AML-193 (cell line): Measurements from ENCODE around the gene POP4.
"Not testable (repeated sequence)": the region's sequence is repeated elsewhere in the genome, so short reads cannot be mapped to it uniquely, and the experiment has no call there.

Experiments
- DNase-seq, 2 experiments: peaks; one replicate each; lab custom pipeline; 2025; lab: John Stamatoyannopoulos, UW

The POP4 gene

DNA sequence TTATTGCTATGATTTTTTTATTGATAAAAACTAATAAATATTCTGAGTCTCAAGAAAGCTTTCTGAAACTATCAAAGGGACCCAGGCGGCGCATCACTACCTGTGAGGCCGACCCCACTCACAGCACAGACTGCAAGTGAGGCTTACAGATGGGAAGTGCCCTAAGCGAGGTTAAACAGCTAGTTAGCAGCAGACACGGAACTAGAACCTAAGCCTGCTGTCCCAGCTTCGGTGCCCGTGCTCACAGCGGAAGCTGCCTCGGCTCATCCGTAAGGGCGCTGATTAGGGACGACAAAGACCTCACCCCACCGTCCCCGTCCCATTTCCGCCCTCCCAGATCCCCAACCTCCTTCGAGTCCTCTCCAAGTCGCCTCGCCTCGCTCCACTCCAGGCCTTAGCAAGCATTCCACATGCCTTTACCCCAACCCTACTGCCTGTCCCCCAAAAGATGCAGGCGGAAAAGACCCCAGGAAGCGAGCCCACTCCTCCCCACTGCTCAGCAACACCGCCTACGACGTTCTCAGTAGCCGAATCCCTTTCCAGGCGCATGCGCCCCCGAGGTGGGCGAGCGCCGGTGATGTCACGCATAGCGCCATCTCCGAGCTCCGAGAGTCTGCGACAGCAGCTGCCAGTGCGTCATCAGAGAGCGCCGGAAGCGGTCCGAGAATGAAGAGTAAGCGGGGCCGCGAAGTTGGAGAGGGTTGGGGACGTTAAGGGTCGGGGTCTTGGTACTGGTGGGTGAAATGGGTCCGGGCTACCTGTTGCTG is at the start of gene POP4:
Gene POP4, plus strand, starts transcription at position 631 of the 767 bp plus-strand sequence. Its CDS starts 36 bp downstream, at position 667.
- peak; percentile 84 to 86 for DNase-seq

GRCh38 chr19:29559110-29559509 is 47.0 kb upstream of the POP4 start:
- not testable (repeated sequence) for DNase-seq

DNA sequence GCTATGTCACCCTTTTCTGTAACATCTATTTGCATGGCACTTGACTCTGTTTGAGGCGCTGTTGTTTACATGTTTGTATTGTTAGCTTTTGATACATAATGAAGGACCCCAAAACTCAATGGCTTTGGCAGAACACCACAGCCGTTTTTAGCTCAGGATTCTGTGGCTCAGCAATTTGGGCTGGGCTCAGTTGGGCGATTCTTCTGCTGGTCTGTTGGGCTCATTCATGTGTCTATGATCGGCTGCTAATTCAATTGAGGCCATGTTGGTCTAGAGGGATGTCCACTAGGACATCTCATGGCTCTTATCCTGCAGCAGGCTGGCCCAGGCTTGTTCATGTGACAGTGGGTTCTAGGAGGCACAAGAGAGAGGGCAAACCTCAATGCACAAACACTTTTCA is 46.3 kb upstream of the POP4 start:
- DNase-seq, result no peak

GRCh38 chr19:29560313-29561075 is 45.6 kb upstream of the POP4 start:
- DNase-seq, result no peak

DNA sequence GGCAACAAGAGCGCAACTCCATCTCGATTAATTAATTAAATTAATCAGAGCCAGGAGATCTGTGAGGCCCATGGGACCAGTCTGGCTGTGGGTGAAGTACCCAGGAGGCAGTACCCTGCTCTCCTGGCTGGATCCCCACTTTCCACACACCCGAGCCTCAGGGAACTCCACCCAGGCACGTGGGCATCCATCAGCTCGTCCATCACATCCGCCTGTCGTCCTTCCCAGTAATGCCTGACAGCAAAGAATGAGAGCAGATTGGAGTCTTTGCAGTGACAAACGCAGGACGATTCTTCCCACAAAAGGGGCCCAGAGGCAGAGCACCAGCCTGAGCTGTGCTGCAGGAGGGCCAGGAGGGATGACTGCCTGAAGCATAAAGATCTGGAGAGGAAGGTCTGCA is 44.5 kb upstream of the POP4 start:
- DNase-seq, result no peak

GRCh38 chr19:29562299-29563297 is 43.5 kb upstream of the POP4 start:
- no peak for DNase-seq

DNA sequence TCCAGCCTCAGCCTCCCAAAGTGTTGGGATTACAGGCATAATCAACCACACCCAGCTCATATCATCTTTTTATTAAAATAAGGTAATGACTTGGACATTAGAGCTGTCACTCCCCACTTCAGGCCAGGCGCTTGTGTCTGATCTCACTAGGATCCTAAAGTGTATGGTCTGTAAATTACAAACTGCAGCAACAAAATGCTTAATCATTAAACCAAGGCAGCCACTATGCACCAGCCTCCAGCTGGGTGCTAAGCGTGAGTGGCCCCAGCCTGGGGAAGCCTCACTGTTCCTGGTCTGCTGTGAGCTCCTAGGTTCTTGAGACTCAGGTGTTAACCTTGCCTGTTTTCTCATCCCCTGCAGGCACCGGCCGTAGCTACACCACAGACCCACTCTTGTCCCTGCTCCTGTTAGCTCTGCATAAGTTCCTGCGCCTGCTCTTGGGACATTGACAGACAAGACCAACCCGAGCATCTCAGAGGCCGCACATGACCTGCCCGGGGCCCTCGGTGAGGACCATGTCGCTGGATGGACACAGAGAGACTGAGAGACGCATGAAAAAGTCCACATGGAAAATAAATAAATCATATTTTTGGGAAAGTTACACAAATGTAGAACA is 42.5 kb upstream of the POP4 start:
- DNase-seq, result no peak

- no peak for DNase-seq
Observed at GRCh38 chr19:29564574-29565005, 41.5 kb upstream of the POP4 start.

DNA sequence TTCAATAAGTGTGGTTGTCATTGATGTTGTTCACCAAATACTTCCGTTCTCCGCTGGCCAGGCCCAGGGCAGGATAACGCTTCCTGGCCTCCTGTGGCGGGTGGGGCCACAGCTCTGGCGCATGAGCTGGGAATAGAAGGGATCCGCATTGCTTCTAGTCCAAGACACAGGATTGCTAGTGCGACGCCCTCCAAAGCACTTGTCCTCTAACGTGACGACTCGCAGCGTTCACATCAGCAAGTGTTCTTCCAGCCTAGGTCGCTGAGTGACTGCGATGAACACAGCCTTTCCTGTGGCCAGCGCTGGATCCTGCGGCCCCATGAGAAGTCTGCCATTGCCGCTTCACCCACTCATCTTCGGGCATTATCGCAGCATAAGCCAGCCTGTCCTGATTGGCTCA is 40.9 kb upstream of the POP4 start:
- DNase-seq, result no peak

DNA sequence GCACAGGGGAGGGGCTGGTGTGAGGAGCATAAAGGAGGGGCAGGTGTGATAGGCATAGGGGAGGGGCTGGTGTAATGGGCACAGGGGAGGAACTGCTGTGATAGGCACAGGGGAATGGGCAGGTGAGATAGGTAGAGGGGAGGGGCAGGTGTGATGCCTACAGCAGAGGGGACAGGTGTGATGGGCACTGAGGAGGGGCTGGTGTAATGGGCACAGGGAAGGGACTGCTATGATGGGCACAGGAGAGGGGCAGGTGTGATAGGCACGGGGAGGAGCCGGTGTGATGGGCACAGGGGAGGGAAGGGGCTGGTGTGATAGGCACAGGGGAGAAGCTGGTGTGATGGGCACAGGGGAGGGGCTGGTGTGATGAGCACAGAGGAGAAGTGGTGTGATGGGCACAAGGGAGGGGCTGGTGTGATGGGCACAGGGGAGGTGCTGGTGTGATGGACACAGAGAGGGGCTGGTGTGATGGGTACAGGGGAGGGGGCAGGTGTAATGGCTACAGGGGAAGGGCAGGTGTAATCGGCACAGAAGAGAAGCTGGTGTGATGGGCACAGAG is 39.5 kb upstream of the POP4 start:
- DNase-seq, result no peak

DNA sequence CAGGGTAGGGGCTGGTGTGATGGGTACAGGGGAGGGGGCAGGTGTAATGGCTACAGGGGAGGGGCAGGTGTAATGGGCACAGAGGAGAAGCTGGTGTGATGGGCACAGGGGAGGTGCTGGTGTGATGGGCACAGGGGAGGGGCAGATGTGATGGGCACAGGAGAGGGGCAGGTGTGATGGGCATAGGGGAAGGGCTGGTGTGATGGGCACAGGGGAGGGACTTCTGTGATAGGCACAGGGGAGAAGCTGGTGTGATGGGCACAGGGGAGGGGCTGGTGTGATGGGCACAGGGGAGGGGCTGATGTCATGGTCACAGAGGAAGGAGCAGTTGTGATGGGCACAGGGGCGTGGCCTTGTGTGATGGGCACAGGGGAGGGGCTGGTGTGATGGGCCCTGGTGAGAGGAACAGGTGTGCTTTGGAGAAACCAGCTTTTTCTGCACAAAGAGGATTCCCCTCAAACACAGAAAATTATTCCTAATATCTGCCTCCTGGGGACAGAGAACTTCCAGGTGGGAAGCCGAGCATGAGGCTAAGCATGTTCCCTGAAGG is 38.6 kb upstream of the POP4 start:
- no peak for DNase-seq

DNA sequence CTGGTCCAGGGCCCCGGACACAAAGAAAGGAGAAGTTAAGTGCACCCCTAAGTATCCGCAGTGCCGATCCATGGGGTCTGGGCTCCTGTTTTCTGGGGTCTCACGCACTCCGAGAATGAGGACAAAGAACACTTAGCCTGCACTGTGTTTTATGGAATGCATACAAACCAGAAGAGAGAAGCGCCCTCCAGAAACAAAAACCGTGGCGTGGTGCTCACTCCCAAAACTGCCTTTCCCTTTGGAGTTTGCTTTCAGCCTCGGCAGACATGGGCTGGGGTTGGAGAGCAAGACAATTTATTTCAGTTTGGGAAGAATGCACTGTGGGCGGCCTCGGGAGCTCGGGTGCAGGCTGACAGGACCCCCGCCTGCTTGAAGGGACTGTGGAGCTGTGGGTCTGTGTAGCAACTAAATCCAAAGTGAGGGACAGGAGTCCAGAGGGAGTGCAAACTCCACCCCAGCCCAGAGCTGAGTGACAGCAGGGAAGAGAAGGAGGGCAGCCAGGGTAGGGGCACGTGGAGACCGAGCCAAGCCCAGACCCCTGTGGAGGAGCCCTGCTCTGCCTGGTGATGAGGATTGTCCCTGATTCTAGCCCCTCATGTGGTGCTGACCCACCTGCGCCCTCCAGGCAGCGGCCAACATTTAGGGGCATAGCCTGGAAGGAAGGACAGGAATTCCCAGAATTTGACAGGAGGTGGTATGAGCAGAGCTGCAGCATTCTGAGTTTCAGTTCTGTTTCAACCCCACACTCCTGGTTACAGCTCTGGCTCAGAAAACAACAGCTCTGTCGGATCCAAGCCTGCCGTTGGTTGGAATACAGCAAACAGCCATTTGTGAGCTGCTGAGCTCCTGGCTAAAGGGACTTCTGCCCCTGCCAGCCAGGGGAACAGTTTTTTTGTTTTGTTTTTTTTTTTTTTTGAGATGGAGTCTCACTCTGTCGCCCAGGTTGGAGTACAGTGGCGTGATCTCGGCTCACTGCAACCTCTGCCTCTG is 37.8 kb upstream of the POP4 start:
- DNase-seq, result no peak

GRCh38 chr19:29569038-29569911 is 36.8 kb upstream of the POP4 start:
- DNase-seq, result no peak

- DNase-seq, result no peak
Observed at GRCh38 chr19:29571181-29571580, 34.9 kb upstream of the POP4 start.

- DNase-seq, result no peak
Observed at GRCh38 chr19:29573486-29573885, 32.6 kb upstream of the POP4 start.

DNA sequence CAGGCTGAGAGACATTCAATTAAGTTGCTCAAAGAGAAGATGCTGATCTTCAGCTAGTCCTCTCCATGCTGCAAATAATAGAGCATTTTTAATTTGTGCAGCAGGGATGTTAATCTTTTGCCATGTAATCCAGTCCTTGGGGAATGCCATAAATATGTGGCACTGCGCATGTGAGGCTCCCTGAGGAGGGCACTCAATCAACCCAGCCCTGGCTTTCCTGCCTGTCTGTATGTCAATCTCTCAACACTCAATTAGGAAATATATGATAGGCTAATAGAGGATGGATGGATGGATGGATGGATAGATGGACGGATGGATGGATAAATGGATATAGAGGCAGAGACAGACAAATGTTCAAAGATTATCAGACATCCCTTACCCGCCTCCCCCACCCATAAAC is 31.6 kb upstream of the POP4 start:
- no peak for DNase-seq

DNA sequence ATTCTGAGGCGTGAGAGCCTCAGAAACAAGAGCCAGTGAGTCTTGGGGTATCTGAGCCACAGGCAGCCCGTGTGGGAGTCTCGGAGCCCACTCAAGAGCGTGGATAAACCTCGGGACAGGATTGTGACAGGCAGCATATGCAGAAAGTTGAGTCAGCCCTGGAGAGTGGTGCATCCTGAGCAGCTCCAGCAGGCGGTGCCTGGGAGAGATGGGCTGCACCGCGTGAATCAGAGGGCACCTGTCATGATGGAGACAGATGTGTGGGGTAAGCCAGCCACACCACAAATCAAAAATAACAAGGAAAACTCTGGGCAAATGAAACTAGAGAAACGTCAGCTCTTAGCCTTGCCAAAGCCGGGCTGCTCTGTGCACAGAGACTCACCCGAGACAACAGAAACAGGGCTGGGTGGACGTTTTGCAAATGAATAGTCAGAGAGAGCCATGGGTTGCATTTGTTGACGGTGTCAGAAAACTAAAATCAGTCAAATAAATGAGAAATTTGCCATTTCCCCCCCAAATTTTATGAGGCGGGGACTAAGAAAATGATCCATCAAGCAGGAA is 30.0 kb upstream of the POP4 start:
- no peak for DNase-seq
